HUES48 (cell line): Measurements from ENCODE around the gene UNC5CL.

Experiments used
- H3K27ac ChIP-seq: one replicate; pipeline ENCODE4 v1.7.0; 2013; ENCODE audit warnings: low read depth, low read length, inconsistent platforms
- H3K27me3 ChIP-seq: 2 replicates; pipeline ENCODE4 v1.6.1; 2013; ENCODE audit warnings: mild to moderate bottlenecking, low read length; ENCODE audit not compliant: control insufficient read depth, insufficient read depth
- H3K36me3 ChIP-seq: 2 replicates; pipeline ENCODE4 v1.6.1; 2013; ENCODE audit warnings: low read length; ENCODE audit not compliant: control insufficient read depth, insufficient read depth
- H3K4me1 ChIP-seq: 2 replicates; pipeline ENCODE4 v1.6.1; 2013; ENCODE audit warnings: mild to moderate bottlenecking, low read length; ENCODE audit not compliant: control insufficient read depth, insufficient read depth
- H3K4me3 ChIP-seq: 2 replicates; pipeline ENCODE4 v1.5.1; 2013; ENCODE audit warnings: mild to moderate bottlenecking, low read depth, low read length
- H3K9ac ChIP-seq: 2 replicates; pipeline ENCODE4 v1.6.1; 2013; ENCODE audit warnings: mild to moderate bottlenecking, low read depth, low read length, moderate library complexity
- H3K9me3 ChIP-seq: 2 replicates; pipeline ENCODE4 v1.6.1; 2013; ENCODE audit warnings: low read length; ENCODE audit not compliant: control insufficient read depth, insufficient read depth

UNC5CL gene

DNA sequence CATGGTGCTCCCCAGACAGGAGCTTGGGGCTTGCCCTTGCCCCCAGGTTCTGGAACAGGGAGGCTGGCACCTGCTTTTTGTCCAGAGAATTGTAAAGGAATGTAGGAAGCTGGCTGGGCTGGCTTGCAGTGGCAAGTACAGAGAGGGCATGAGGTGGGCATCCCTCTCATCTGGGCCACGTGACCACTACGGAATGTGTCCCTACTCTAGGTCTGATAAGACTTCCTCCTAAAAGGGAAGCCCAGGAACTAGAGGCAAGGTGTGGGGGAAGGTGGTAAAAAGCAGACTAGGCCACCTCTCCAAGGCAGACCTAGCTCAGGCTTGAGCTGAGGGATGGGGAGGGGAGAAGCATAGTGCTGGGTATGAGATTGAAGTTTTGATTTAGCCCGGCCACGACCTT, 38.8 kb downstream of the UNC5CL start:
- Histone ChIP-seq H3K4me3 (no peak overlapping the region), H3K27me3 (no peaks in the 10 kb centered on the region), H3K9ac (no peak overlapping the region), H3K27ac (no peak overlapping the region), H3K9me3 (no peaks in the 10 kb centered on the region), H3K36me3 (no peaks in the 10 kb centered on the region), H3K4me1 (peaks cover 46% of the 10 kb centered on the region)

DNA sequence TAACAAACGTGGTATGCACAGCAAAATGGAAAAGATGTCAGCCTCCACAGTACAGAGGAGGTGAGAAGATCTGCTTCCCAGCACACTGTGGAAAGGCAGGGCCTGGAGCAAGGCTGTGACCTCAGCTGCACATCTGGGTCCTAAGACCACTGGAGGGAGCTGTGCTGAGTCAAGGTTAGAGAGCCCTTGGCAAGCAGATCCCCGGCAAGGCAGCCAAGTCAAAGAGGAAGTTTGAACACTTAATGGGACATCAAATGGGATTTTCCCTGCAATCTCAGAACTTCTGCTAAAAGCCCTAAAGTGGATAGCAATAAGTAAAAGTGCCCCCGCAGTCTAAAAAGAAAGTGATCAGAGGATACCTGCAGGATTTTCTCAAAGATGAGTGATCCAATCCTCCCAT, 39.5 kb downstream of the UNC5CL start:
- no peaks in the 10 kb centered on the region for H3K27me3 ChIP-seq
- no peak overlapping the region for H3K27ac ChIP-seq
- H3K36me3 ChIP-seq = no peaks in the 10 kb centered on the region
- no peaks in the 10 kb centered on the region for H3K9me3 ChIP-seq
- peaks cover 46% of the 10 kb centered on the region for H3K4me1 ChIP-seq
- H3K9ac ChIP-seq = no peak overlapping the region
- no peak overlapping the region for H3K4me3 ChIP-seq

DNA sequence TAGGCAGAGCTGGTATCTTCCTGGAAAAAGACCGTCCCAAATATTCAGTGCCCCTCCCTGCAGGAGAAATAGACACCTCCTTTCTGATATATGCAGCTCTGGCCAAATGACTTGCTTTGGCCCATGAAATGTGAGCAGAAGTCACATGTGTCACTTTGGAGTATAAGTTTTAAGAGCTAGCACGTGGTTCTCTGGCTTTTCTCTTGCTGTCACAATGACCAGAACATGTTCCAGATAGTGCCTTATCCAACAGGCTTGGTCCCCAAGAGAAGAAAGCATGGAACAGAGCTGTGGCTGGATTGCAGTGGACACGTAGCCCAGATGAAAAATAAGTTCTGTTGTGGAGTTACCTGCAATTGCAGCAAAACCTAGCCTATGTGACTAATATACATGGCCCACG, 40.4 kb downstream of the UNC5CL start:
- Histone ChIP-seq H3K9ac (no peak overlapping the region), H3K4me1 (peaks cover 46% of the 10 kb centered on the region), H3K9me3 (no peaks in the 10 kb centered on the region)

GRCh38 chr6:40997234-40997957, 41.6 kb downstream of the UNC5CL start:
- Histone ChIP-seq H3K9me3 (no peaks in the 10 kb centered on the region), H3K36me3 (no peaks in the 10 kb centered on the region), H3K4me3 (peak overlapping the region; percentile 30), H3K27ac (peak overlapping the region; percentile 98), H3K4me1 (peaks cover 46% of the 10 kb centered on the region), H3K27me3 (no peaks in the 10 kb centered on the region), H3K9ac (peak overlapping the region; percentile 38)

More for the DNA sequence above, 40.4 kb downstream of the UNC5CL start:
- Histone ChIP-seq H3K27ac (peak overlapping the region; percentile 98), H3K27me3 (no peaks in the 10 kb centered on the region), H3K36me3 (no peaks in the 10 kb centered on the region), H3K4me3 (no peak overlapping the region)

- H3K4me3 ChIP-seq = peak overlapping the region; percentile 30
- peaks cover 46% of the 10 kb centered on the region for H3K4me1 ChIP-seq
- peak overlapping the region; percentile 38 for H3K9ac ChIP-seq
- no peaks in the 10 kb centered on the region for H3K36me3 ChIP-seq
- peak overlapping the region; percentile 98 for H3K27ac ChIP-seq
- no peaks in the 10 kb centered on the region for H3K27me3 ChIP-seq
- H3K9me3 ChIP-seq = no peaks in the 10 kb centered on the region
Observed at GRCh38 chr6:40996591-40997233, 42.3 kb downstream of the UNC5CL start.

DNA sequence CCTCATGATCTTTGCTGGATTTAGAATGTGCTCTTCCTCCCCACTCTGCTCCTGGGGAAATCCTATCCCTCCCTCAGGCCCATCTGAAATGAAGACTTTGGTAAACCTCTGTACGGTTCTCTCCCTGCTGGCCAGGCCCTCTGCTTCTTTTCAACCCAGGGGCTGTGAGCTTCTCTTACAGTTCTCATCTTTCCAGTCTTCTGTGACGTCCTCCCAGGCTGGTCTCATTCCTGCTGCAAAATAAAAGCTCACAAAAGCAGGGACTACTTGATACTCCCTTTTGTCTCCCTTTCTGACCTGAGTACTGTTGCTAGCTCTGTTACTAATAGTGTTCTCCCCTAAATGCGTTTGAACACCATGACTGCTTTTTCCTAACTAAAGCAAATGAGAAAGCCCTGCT, 46.3 kb downstream of the UNC5CL start:
- H3K27ac ChIP-seq = no peak overlapping the region

DNA sequence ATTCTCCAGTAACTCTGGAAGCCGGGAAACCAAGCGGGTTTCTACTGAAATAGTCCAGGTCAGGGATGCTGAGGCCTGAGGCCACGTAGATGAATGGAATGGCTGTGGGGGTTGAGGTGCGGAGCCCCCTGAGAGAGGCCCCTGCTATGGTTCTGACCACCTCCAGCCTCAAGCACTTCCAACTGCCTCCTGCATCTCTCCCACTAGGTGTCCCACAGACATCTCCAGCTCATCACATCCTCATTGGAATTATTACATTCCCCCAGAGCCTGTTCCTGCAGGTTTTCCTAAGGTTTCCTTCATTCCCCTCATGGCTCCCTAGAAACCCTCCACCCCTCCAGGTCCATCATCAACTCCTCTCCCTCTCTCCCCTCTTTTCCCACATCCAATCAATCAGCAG, 48.7 kb downstream of the UNC5CL start:
- Histone ChIP-seq H3K27me3 (no peaks in the 10 kb centered on the region), H3K4me1 (no peaks in the 10 kb centered on the region), H3K9ac (no peak overlapping the region), H3K27ac (no peak overlapping the region), H3K36me3 (no peaks in the 10 kb centered on the region), H3K9me3 (no peaks in the 10 kb centered on the region), H3K4me3 (no peak overlapping the region)

More for the DNA sequence above, 46.3 kb downstream of the UNC5CL start:
- no peaks in the 10 kb centered on the region for H3K36me3 ChIP-seq
- H3K9me3 ChIP-seq = no peaks in the 10 kb centered on the region
- H3K4me3 ChIP-seq = no peak overlapping the region
- H3K9ac ChIP-seq = no peak overlapping the region
- H3K27me3 ChIP-seq = no peaks in the 10 kb centered on the region
- peaks cover 20% of the 10 kb centered on the region for H3K4me1 ChIP-seq

DNA sequence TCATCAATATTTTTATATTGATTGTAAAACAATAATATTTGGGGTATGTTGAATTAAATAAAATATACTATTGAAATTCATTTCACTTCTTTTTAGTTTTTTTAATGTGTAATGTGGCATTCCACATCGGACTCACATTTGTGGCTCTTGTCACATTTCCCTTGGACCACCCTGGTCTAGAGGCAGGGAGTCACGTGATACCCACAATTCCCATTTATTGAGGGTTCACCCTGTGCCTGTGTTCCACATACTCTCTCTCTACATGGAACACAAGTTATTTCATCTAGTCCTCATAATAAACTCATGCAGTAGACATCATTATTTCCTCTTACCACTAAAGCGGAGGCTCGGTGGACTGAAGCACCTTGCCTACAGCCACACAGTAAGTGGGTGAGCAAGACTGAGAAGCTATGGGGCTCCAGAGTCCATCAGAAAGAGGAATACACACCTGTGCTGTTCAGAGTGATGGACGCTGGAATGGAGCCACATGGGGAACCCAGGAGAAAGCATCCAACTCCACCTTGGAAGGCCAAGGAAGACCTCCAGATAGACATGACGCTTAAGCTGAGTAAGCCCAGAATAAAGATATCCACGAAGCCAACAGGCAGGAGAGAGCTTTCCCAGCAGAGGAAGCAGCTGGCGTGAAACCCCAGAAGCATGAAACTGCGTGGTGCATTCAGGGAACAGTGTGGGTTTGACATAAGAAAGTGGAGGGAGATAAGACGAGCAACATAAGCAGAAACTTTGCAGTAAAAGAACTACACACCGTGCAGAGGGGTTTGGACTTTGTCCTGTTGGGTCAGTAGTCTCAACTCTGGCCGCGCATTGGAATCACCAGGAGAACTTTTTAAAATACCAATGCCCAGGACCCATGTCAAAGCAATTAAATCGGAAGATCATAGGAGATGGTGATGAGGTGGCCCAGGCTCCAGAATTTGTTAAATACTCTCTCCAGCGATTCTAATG, 49.5 kb downstream of the UNC5CL start:
- no peaks in the 10 kb centered on the region for H3K9me3 ChIP-seq
- no peaks in the 10 kb centered on the region for H3K27me3 ChIP-seq
- no peaks in the 10 kb centered on the region for H3K36me3 ChIP-seq
- peaks cover under 1% of the 10 kb centered on the region for H3K4me1 ChIP-seq
- H3K4me3 ChIP-seq = no peak overlapping the region
- no peak overlapping the region for H3K9ac ChIP-seq
- no peak overlapping the region for H3K27ac ChIP-seq

DNA sequence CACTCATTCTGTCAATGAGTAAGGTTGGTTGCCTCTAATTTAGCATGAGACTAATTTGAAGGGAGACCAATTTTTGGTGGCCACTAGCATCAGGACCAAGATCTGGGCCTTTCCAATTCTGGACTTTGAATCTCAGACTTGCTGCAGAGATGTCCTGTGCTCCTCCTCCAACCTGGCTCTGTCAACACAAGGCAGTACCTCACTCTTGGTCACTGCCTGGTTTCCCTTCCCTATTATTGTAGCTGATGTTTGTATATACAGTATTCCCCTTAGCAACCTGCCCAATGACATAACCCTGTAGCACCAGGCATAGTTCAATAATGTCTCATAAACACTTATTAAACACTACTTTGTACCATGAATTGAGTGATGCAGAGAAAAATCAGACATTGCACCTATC, 50.4 kb downstream of the UNC5CL start:
- Histone ChIP-seq H3K9ac (no peak overlapping the region), H3K9me3 (no peaks in the 10 kb centered on the region), H3K4me3 (no peak overlapping the region), H3K4me1 (peaks cover 9% of the 10 kb centered on the region), H3K27me3 (no peaks in the 10 kb centered on the region), H3K36me3 (no peaks in the 10 kb centered on the region), H3K27ac (no peak overlapping the region)

DNA sequence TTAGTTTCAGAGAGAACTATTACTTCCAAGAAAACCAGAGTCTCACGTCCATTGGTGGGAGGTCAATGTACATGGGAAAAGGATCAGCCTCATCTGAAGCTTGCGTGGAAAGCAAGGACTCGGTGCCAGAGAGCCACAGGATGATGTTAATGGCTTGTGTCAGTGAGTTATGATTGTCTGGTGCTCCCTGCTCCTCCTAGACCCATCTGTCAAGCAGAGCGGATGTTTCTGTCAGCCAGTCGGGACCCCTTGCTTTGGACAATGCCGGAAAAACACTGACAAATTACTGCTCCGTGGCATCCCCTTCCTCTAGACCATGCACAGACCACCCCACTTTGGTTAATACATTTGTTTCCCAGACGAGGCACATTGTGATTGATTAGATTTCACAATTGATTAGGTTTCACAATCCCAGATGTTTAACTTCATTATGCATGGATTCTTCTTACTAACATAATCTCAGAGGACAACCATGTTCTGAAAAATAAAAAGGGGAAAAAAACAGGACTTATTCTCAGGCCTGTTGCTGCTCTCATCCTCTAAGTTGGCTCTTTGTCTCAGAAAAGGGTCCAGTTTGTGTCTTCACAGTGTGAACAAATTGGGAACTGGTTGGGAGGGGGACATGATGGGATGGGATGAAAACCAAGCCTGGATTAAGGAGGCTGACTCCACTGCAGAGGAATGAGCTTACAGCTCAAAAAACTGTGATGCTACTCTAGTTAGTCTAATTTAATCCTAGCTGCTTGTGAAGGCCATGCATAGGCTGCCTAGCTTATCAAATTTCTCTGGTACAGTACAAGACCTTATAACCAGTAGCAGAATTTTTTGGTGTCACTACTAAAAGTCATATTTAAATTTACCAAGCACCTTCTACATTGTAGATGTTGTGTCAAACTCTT, 51.9 kb downstream of the UNC5CL start:
- no peaks in the 10 kb centered on the region for H3K9me3 ChIP-seq
- H3K9ac ChIP-seq = no peak overlapping the region
- no peaks in the 10 kb centered on the region for H3K36me3 ChIP-seq
- H3K4me3 ChIP-seq = no peak overlapping the region
- H3K27me3 ChIP-seq = no peaks in the 10 kb centered on the region
- no peak overlapping the region for H3K27ac ChIP-seq
- peaks cover 17% of the 10 kb centered on the region for H3K4me1 ChIP-seq
